ENCODE results near the gene CNPY3.

CNPY3 gene

DNA sequence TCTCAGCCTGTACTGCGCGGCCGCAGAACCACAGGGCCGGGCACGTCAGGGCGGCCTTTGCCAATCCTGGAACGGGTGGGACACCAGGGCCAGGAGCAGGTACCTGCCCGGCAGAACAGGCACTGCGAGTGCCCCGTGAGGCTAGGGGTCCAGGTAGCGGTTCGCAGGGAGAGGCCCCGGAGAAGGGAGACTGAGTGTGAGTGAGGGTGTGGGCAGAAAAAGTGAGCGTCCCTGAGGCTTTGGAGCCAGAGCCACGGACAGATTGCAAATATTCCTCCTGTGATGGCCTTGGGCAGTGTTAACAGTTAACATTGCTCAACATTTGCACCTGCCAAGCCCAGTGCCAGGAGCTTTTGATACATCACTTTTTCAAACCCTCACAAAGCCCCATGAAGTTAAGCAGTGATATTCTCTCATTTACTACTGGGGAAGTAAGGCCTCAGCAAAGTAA is 31.8 kb downstream of the CNPY3 start:
- DNase-seq = no peak

DNA sequence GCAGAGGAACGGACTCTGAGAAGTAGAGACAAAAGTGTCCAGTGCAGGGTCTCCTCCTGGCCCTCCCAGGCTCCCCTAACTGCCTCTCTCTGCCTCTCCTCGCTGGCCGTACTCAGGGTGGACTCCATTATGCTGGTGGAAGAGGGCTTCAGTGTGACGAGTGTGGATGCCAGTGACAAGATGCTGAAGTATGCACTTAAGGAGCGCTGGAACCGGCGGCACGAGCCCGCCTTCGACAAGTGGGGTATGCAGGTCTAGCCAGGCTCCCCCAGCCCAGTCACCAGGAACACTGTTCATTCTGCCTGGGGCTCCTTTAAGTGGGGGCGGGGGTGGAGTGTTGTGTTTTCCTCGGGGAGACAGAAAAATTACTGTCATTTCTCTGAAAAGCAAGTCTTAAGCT is 32.8 kb downstream of the CNPY3 start:
- DNase-seq = no peak

DNA sequence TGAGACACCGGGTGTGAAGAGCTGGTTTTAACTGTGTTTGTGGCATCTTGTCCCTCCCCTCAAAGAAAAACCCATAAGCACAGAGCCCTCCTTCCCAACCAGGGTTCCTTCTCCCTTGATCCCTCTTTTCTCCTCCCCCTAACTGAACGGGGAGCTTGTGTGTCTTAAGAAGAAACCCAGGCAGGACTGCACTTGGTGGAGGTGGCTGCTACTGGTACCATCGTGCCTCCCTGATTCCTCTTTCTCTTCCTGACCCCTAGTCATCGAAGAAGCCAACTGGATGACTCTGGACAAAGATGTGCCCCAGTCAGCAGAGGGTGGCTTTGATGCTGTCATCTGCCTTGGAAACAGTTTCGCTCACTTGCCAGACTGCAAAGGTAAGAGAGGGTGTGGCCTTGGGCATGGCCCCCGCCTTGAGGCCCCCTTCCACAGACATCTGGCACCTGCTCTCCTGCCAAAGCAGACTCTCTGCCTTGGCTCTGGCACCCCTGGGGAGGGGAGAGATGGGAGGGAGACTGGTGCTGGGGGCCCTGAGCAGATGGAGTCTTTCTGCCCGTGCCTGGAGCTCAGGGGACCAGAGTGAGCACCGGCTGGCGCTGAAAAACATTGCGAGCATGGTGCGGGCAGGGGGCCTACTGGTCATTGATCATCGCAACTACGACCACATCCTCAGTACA is 33.4 kb downstream of the CNPY3 start:
- DNase-seq = no peak

DNA sequence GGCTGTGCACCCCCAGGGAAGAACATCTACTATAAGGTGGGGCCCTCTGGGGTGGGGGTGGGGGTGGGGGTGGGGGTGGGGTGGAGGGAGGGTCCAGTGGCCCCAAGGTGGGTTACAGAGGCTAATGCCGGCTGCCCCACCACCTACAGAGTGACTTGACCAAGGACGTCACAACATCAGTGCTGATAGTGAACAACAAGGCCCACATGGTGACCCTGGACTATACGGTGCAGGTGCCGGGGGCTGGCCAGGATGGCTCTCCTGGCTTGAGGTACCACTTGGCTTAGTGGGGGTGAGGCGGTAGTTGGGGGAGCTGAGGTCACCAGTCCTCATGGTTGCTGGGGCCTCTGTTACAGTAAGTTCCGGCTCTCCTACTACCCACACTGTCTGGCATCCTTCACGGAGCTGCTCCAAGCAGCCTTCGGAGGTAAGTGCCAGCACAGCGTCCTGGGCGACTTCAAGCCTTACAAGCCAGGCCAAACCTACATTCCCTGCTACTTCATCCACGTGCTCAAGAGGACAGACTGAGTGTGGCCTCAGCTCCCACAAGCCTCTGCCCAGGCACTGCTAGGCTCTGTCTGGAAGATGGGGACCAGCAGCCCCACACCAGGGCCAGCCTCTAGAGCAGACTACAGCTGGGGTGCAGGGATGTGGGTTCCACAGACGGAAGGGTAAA is 34.0 kb downstream of the CNPY3 start:
- DNase-seq = no peak

DNA sequence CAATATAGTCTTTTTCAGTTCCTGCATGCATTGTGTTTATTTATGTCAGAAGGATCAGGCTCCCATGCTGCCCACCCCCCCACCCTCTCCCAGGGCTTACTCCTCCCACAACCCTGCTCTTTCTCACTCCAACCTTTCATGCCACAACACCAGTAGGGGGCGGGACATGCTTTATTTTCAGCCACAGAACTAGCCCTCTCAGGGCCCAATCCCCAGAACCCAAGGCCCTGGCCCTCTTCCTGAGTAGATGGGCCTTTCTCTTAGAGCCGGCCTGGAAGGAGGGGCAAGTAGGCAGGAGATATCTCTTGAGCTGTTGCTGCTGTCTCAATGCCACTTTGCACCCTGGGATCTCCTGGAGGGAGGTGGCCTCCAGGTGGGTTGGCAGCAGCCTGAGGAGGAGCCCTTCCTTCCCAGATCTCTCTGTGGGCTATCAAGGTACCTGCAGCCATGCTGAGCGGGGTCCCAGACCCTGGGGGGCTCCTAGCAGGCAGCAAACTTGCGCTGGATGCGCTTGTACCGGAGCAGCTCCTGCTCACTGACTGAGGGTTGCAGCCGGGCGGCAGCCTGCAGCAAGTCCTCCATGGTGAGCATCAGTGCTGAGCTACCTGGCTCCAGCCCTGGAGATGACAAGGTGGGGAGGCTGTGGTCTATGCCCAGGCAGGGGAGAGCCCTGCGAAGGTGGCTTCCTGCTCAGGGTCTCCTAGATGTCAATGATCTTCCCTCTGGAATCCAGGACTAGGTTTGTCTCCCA is 34.8 kb downstream of the CNPY3 start:
- peak; percentile 51 to 59 for DNase-seq

DNA sequence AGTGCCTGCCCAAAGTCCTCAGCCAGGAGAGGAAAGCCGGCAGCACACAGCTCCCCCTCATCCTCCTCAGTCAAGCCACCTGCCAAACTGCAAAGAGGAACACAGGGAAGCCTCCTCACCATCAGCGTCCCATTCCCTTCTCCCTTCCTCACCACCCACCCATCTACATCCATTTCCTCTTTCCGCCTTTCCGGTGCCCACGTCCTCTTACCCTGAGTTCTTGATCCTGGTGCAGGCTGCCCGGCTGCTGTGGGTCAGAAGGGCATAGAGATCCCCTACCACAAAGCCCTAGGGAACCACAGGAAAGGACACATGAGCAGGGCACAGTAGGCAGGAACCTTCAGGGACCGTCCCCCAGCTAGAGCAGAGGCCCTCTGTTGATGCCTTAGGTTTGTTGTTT is 37.3 kb downstream of the CNPY3 start:
- DNase-seq = no peak

DNA sequence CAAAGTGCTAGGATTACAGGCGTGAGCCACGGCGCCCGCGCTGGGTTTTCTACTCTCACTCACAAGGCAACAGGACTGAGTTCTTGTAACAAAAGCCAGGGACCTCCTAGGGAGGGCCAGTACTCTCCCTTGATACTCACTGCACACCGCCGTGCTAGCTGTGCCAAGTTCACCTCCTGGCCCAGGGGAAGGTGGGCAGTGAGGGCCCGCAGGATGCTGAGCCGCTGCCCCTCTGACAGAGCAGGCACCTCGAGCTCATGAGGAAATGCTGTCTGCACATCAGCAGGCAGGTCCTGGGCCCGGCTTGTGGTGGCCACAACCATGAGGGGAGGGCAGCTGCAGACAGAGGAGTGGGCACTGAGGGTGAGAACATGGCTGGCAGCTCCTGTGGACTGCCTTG is 37.9 kb downstream of the CNPY3 start:
- DNase-seq = no peak

DNA sequence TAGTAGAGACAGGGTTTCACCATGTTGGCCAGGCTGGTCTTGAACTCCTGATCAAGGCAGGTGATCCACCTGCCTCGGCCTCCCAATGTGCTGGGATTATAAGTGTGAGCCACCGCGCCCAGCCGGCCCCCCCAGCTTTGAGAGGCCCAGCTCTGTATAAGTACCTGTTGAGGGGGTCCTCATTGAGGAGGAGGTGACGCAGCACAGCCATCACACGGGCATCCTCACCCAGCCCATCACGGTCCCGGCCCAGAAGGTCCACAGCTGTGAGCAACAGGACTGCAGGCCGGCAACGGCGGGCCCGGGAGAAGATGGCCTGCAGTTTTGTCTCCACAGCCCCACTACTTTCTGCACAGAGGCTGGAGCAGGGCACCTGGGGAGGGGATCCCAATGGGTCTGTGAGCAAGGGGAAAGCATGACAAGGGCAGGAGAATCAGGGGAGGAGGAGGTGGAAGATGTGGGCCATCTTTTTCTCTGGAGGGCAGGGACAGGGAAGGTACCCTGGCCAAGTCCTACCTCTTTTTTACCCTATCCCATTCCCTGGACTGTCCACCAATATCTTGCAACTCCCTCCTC is 38.9 kb downstream of the CNPY3 start:
- no peak for DNase-seq

DNA sequence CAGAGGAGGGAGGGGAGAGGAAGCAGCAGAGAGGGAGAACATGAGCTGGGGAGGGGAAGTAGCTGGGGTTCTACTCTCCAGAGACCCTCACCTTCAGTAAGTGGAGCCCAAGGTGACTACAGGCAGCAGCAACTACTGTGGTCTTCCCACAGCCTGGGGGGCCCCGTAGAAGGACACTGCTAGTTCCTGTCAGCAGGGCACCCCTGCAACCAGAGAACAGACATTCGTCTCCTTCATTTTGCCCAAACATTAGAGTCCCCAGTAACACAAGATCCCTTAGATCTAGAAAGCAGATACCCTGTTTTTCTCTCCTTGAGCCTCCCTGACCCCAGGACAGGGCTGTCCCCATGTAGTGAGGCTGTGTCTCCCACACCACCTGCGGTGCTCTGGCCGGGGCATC is 39.5 kb downstream of the CNPY3 start:
- DNase-seq = no peak

DNA sequence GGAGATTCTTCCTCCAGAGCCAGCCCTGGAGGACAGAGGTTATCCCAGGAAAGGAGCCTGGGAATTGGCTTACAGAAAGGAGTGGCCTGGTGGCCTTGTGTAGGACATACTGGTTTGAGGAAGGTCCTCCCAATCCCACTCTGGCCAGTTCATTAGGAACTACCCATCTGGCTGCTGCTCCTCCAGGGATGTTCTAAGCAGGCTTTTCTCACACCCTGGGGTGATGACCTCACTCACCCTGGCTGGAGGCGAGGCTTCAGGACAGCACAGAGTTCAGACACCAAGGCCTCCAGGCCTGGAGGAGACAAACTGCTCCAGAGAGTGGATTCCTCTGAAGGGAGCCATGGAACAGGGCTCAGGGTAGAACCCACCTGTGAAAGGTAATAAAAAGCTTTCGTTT is 40.2 kb downstream of the CNPY3 start:
- DNase-seq = no peak

DNA sequence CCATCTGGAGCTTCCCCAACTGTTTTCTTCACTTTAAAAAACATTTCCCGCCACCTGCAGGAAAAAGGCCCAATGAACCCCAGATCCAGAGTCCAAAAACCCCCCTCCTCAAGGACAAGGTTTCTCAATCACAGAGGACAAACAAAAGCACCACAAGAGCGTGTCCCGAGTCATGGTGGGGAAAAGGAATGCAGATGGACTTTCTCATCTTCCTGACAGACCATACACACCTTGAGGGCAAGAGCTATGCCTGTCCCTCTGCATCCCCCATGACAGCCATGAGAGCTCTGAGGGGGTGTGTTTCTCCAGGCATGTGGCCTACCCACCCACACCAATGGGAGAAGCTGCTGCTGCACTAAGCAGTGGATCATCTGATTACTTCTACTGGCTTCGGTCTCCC is 40.7 kb downstream of the CNPY3 start:
- DNase-seq = no peak

DNA sequence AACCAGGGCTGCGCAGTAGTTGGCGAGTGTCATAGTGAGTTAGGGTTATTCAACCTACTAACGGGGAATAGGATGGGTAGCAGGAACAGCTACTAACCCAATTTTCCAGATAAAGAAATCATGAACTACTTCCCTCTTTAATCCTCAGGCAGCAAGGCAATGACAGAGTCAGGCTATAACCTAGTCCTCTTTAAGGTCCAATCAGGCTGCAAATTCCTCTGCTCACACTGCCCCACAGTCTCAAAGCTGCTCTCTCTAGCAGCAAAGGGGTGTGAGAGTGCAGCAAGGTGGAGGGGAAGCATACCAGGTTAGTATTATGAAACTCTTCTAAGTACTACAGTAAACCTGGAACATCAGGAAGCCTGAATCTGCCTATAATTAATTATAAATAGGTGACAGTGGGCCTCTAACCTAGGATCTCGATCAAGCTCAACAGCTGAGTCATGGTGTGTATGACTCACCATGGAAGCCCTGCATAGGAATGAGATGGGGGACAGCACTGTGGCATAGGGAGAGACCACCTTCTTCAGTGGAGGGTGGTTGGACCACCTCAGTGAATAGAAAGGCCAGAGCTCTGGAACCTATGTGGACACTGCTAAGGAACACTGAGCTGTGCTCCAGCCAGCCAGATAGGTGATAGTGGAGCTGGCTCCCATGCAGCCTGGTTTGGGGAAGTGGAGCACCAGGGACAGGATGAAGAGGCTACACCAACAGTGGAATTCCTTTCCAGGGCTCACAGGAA is 41.8 kb downstream of the CNPY3 start:
- DNase-seq = peak in 1 of 2 experiments; percentile 27

DNA sequence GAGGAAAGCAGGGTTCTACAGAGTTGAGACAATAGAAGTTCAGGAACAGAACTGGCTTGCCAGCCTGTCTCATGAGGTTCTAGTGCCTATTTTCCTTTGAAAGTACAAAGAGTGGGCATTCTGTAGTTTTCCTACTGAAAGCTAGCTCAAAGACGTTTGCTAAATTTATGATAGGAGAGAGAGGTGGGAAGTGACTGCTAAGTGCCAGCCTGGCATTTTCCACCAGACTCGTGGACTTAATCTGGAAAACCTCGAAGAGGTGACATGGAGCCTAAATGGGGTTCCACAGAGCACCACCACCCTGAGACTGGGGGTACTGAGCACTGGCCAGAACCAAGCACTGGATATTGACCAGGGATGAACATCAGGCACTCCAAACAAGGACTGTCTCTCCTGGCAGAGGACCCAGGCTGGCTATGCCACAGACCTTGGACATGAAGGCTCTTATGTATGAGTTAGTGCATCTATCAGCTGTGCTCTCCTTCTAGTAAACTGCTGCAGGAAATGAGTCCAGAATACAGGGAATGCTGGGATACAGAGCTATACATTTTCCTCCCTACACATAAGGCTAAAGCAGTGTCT is 42.6 kb downstream of the CNPY3 start:
- DNase-seq = no peak

DNA sequence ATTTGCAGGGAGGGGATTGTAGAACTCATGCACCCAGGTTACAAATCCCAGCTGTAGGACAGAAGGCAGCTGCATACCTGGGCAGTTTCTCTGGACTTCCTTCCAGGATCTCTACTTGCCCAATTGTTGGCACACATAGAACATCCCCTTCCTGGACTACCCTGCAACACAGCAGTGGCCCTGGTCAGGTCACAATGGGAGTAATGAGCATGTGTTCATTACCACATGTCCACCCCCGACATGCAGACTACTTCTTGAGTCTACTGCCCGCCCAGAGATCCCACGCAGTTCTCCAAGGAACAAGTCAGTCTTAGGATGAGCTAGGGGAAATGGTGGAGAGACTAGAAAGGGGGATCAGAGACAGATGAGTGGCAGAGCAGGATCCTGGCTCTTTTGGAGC is 44.6 kb downstream of the CNPY3 start:
- no peak for DNase-seq

DNA sequence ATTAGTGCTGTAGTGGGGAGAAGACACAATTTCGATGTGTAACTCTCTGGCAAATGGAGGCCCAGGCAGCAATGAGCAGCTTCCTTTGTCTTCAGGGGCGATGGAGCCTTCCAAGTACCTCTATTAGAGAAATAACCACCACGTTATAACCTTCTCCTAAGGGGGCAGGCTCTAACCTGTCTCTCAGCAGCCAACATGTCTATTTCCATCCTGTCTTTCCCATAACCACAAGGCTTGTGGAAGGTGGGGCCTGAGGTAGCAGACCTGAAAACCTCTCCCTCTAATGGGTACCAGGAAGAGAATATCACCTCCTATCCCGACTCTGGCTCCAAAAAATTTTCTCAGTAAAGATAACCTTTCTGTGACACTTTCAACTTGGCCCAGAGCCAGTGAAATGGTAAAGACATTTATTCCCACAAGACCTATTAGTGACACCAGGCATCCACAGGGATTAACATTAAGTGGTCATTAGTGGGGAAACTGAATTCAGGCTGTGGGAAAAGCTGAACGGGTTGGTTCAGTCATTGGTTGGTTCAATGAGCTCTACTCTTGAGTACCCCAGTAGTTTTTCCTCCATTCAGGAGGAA is 45.7 kb downstream of the CNPY3 start:
- no peak for DNase-seq

DNA sequence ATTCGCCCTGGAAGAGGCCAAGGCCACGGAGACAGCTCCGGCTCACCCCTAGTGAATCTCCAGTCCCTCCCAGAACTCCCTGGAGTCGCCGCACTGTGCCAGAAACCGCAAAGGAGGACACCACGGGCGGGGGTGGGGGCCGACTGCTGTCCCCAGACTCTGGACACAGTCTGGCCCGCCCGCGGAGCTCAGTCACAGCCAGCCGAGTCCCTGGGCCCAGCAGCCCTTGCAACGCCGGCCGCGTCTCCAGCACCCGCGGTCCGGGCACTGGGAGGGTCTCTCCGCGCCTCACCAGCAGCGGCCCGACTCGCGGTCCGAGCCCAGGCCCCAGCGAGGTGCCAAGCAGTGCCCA is 49.2 kb downstream of the CNPY3 start:
- peak in 1 of 2 experiments; percentile 53 for DNase-seq

DNA sequence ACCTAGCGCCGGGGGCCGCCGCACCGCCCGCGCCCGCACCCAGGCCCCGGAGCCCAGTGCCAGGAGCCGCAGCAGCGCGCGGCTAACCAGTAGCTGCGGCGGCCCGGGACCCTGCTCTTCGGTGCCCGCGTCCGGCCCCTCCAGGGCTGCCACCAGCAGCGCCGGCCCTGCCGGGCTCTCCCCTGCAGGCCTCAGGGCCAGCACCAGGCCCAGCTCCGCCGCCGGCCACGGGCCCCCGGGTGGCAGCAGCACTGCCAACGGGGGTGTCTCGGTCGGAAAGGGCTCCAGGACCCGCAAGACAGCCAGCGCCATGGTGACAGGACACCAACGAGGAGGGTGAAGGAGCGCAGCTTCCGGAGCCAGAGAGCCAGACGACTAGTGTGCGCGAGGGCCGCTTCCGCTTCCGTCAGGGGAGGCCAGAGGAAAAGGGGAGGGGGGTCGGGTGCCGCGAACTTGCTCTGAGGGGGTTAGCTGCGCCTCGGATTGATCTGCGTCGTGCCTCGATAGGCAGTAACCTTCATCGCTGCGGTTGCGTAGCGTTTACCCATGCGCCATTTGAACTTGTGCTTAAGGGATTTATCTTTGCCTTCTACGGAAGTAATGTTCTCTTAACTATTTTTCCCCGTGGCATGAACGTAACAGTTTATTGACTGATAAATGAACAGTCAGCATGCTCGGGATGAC is 49.7 kb downstream of the CNPY3 start, which contains the start of gene PEX6:
Gene PEX6 (minus strand): TSS at position 343 of the 684 bp plus-strand sequence. CDS start 31 bp downstream, at position 312.
- peak; percentile 95 to 96 for DNase-seq

DNA sequence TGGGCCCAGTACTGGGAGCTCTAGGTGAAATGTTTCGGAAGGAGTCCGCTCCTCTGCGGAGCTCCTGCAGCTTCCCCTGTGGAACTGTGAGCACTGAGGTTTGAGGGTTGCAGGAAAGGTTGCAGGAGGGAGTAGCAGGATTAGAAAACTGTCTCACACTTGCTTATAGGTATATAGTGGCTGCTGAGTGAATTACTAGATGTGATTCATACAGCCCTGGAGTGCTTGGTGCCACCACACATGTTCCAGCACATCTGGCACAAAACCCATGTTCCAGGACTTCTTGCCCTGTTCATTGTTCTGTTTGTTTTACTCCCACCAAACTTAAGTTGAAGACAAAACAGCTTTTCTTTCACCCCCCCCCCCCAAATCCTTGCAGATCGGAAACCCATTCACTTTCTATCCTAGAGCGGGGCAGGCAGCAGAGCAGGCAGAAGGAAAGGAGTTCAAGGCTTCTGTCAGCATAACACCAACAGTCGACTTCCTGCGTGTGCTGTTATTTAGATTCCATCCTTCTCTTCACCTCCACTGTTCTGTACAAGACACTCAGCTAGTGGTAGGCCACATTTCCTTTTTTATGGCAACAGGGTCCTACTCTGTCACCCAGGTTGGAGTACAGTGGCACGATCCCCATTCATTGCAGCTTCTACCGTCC is 50.4 kb downstream of the CNPY3 start:
- DNase-seq = no peak

DNA sequence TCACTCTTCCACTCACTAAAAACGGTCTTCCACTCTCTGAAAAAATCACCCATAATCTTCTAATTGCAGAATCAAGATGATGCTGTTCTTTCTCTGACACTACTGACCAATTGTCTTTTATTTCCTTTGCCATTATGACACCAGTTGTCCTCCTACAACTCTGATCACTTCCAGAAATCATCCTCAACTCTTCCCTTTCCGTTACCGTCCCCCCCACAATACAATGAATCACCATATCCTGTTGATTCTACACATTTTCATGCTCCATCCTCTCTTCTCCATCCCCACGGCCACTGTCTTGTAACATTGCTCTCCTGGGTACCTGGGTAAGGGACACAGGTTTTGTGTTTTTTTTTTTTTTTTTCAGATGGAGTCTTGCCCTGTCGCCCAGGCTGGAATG is 52.6 kb downstream of the CNPY3 start:
- DNase-seq = no peak

DNA sequence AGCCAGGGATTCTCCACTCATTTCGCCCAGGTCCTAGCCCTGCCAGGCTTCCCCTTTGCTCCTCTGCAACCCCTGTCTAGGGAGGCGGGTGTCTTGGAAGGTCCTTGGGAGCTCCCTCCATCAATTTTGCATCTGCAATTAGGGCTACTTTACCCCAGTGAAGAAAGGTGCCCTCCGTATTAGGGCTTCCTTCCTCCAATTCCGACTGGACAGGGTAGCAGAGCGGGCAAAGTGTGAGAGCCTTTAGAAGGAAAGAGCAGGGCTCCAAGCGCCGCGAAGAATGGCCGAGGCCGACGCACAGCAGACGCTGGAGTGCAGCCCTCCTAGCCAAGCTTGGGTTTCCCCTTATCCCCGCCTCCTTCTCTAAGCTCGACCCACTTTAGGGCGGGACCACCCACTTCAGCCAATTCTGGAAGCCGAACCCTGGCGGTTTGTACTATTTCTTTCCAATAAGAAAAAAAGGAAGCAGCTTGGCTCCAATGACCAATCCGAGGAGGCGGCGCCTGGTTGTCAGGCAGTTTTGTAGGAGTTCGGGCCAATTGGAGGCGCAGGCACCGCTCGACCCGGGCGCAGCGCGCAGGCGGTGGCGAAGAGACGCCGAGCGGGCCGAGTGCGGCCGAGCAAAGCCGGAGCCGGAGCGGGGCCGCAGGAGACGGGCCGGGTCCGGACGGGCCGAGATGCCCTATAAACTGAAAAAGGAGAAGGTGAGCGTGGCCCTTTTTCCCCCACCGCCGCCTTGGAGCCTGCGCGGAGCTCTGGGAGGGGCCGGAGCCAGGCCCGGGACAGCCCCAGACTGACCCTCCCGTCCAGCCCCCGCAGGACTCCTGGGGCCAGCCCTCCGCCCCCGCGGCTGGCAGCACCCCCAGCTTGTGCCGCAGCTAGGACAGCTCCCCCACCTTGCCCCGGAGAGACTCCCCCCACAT is 55.0 kb downstream of the CNPY3 start, which contains the start of gene PPP2R5D:
Gene PPP2R5D (plus strand): TSS at position 570 of the 923 bp plus-strand sequence. CDS start 108 bp downstream, at position 678.
- DNase-seq = peak; percentile 98
